Keratinocyte (primary cell): ENCODE results near the gene CRTC1. TPM values are rescaled to one million over a fixed set of nuclear protein-coding genes. Genes with fewer than 3 reads are reported as not detected.

Experiments used
- DNase-seq: peaks from one replicate; pipeline ENCODE4 v3.0.0-alpha.2; 2011; ENCODE audit warnings: low read depth, missing footprints, low spot score
- FAIRE-seq: peaks from 2 replicates; lab custom pipeline; 2011; peaks lifted over from hg19 to GRCh38; lab: Jason Lieb, UNC
- H2AFZ ChIP-seq: 2 replicates; pipeline ENCODE4 v1.6.0; 2012; ENCODE audit warnings: low read length, control low read depth, inconsistent platforms; ENCODE audit not compliant: control insufficient read depth
- H3K27ac ChIP-seq: 2 replicates; pipeline ENCODE4 v1.5.1; 2011; ENCODE audit warnings: low read length; ENCODE audit not compliant: control insufficient read depth, insufficient read depth
- H3K27me3 ChIP-seq: 3 replicates; pipeline ENCODE4 v1.6.0; 2011; ENCODE audit warnings: low read length; ENCODE audit not compliant: control insufficient read depth, insufficient read depth; ENCODE audit errors: extremely low read depth
- H3K36me3 ChIP-seq, 2 experiments: 2 replicates in 1 of 2; 3 replicates in 1 of 2; pipeline ENCODE4 v1.5.1; 2011; ENCODE audit warnings: low read length in 2 of 2, mild to moderate bottlenecking in 1 of 2; ENCODE audit not compliant: control insufficient read depth in 2 of 2, insufficient read depth in 2 of 2; ENCODE audit errors: extremely low read depth in 1 of 2
- H3K4me1 ChIP-seq: 3 replicates; pipeline ENCODE4 v1.5.1; 2011; ENCODE audit warnings: low read length; ENCODE audit not compliant: control insufficient read depth, insufficient read depth; ENCODE audit errors: extremely low read depth
- H3K4me2 ChIP-seq: 3 replicates; pipeline ENCODE4 v1.6.0; 2011; ENCODE audit warnings: low read depth, low read length; ENCODE audit not compliant: control insufficient read depth, insufficient read depth; ENCODE audit errors: extremely low read depth
- H3K4me3 ChIP-seq, 3 experiments: fragments of 200-600 bp in 1 of 3; sonication (generic) in 1 of 3; 2 replicates in 2 of 3; 3 replicates in 1 of 3; pipeline ENCODE4 v1.5.1; 2011 to 2016; ENCODE audit warnings: low read length in 3 of 3, mild to moderate bottlenecking in 3 of 3, control low read depth in 2 of 3, inconsistent platforms in 1 of 3, low read depth in 1 of 3, mixed read lengths in 1 of 3, mixed run types in 1 of 3, moderate library complexity in 1 of 3; ENCODE audit not compliant: control insufficient read depth in 2 of 3, insufficient read depth in 2 of 3; ENCODE audit errors: extremely low read depth in 1 of 3
- H3K79me2 ChIP-seq: 2 replicates; pipeline ENCODE4 v1.6.0; 2012; ENCODE audit warnings: low read length; ENCODE audit not compliant: control insufficient read depth, insufficient read depth
- H3K9ac ChIP-seq: 3 replicates; pipeline ENCODE4 v1.6.0; 2011; ENCODE audit warnings: low read length; ENCODE audit not compliant: control insufficient read depth, insufficient read depth; ENCODE audit errors: extremely low read depth
- H3K9me1 ChIP-seq: 3 replicates; pipeline ENCODE4 v1.6.0; 2011; ENCODE audit warnings: low read length; ENCODE audit not compliant: control insufficient read depth, insufficient read depth; ENCODE audit errors: extremely low read depth
- H3K9me3 ChIP-seq: 2 replicates; pipeline ENCODE4 v1.5.1; 2012; ENCODE audit warnings: low read depth, low read length; ENCODE audit not compliant: control insufficient read depth
- H4K20me1 ChIP-seq: 3 replicates; pipeline ENCODE4 v1.6.0; 2011; ENCODE audit warnings: low read length; ENCODE audit not compliant: control insufficient read depth, insufficient read depth; ENCODE audit errors: extremely low read depth
- EZH2 ChIP-seq: IDR thresholded peaks from one replicate; pipeline ENCODE4 v1.6.1; 2012; ENCODE audit warnings: inconsistent platforms, mild to moderate bottlenecking, low read length, moderate library complexity
- dilution Hi-C: fragments of 300-500 bp; cut with MboI; formaldehyde crosslinking; loops from one replicate; pipeline ENCODE4 v1.7.0; 2020; ENCODE audit warnings: low sequenced_read_pairs; ENCODE audit not compliant: extremely low pct_ligation_motif_present
- polyA plus RNA-seq, 5 experiments: library from polyadenylated mRNA; depleted of rRNA in 3 of 5; stranded (reverse) in 3 of 5; stranded (forward) in 1 of 5; unstranded in 1 of 5; fragments of >200 nt; gene quantifications; 1 replicate in 1 of 5; 2 replicates in 3 of 5; 3 replicates in 1 of 5; pipeline versions ENCODE4 v1.2.1 to v1.2.3, GENCODE V29; 2011 to 2012; ENCODE audit warnings: missing spikeins in 2 of 5, low read depth in 1 of 5, low replicate concordance in 1 of 5
- TF ChIP-seq, protein P1 (sequence below), 3 experiments: IDR thresholded peaks in 1 of 3; conservative IDR thresholded peaks in 1 of 3; optimal IDR thresholded peaks in 1 of 3; 2 replicates in 2 of 3; 3 replicates in 1 of 3; pipeline versions ENCODE3 to v1.5.1; 2011; ENCODE audit warnings: low read length in 3 of 3, mild to moderate bottlenecking in 3 of 3, moderate library complexity in 2 of 3, control low read depth in 1 of 3, inconsistent platforms in 1 of 3; ENCODE audit not compliant: insufficient read depth in 2 of 3; ENCODE audit errors: extremely low read depth in 1 of 3

The CRTC1 gene
- polyA plus RNA-seq, 1 donor (not counting 4 experiments of a cell fraction or from before 2014, with no cell fraction given): 0.54 TPM

GRCh38 chr19:18675779-18676178 lies 7.7 kb upstream of the CRTC1 start:
- TF ChIP-seq, protein P1, sequence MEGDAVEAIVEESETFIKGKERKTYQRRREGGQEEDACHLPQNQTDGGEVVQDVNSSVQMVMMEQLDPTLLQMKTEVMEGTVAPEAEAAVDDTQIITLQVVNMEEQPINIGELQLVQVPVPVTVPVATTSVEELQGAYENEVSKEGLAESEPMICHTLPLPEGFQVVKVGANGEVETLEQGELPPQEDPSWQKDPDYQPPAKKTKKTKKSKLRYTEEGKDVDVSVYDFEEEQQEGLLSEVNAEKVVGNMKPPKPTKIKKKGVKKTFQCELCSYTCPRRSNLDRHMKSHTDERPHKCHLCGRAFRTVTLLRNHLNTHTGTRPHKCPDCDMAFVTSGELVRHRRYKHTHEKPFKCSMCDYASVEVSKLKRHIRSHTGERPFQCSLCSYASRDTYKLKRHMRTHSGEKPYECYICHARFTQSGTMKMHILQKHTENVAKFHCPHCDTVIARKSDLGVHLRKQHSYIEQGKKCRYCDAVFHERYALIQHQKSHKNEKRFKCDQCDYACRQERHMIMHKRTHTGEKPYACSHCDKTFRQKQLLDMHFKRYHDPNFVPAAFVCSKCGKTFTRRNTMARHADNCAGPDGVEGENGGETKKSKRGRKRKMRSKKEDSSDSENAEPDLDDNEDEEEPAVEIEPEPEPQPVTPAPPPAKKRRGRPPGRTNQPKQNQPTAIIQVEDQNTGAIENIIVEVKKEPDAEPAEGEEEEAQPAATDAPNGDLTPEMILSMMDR (optimal IDR thresholded peaks at IDR 0.05 in 1 of 3, IDR thresholded peaks at IDR 0.05 in 1 of 3, conservative IDR thresholded peaks at IDR 0.05 in 1 of 3; ENCODE audit: extremely low read depth in 1 of 3, insufficient read depth in 2 of 3, low read length in 3 of 3): peak; percentile 41 to 56 (median 49)
- TF ChIP-seq EZH2: no peak
- H2AFZ ChIP-seq: no peak overlapping the region
- no peak overlapping the region for H3K9ac ChIP-seq
- DNase-seq: no peak
- dilution Hi-C loops: no loop called here
- H3K4me2 ChIP-seq: no peak overlapping the region
- no peaks in the 10 kb centered on the region for H3K79me2 ChIP-seq
- H3K27me3 ChIP-seq: no peaks in the 10 kb centered on the region
- H3K9me1 ChIP-seq: no peaks in the 10 kb centered on the region
- no peaks in the 10 kb centered on the region for H3K9me3 ChIP-seq
- no peak overlapping the region for H3K4me3 ChIP-seq
- H3K27ac ChIP-seq: no peak overlapping the region
- H4K20me1 ChIP-seq: no peaks in the 10 kb centered on the region
- no peaks in the 10 kb centered on the region for H3K36me3 ChIP-seq
- H3K4me1 ChIP-seq: peaks cover 15% of the 10 kb centered on the region
- FAIRE-seq: no peak

GRCh38 chr19:18676692-18677091 lies 6.8 kb upstream of the CRTC1 start:
- Histone ChIP-seq H3K36me3 (no peaks in the 10 kb centered on the region), H3K4me2 (no peak overlapping the region), H2AFZ (no peak overlapping the region), H3K27ac (no peak overlapping the region), H3K27me3 (no peaks in the 10 kb centered on the region), H3K4me3 (no peak overlapping the region), H3K4me1 (peaks cover 15% of the 10 kb centered on the region), H3K9me3 (no peaks in the 10 kb centered on the region), H3K9ac (no peak overlapping the region), H3K9me1 (no peaks in the 10 kb centered on the region), H3K79me2 (no peaks in the 10 kb centered on the region), H4K20me1 (no peaks in the 10 kb centered on the region)
- dilution Hi-C loops: no loop called here
- no peak for TF ChIP-seq EZH2
- TF ChIP-seq, protein P1 (optimal IDR thresholded peaks at IDR 0.05 in 1 of 3, IDR thresholded peaks at IDR 0.05 in 1 of 3, conservative IDR thresholded peaks at IDR 0.05 in 1 of 3; ENCODE audit: extremely low read depth in 1 of 3, insufficient read depth in 2 of 3, low read length in 3 of 3): no peak
- DNase-seq (no peak), FAIRE-seq (no peak)
